Chondrocyte (in vitro differentiated cells): ENCODE measurements around the gene MORN3. TPM values are rescaled to one million over a fixed set of nuclear protein-coding genes. Genes with fewer than 3 reads are reported as not detected.

ENCODE experiments used
- DNase-seq: peaks from one replicate; pipeline ENCODE4 v3.0.0; 2021; ENCODE audit warnings: mixed read lengths, low spot score
- H3K27ac Mint-ChIP-seq: one replicate; pipeline ENCODE4 v1.8.0; 2021; ENCODE audit warnings: mild to moderate bottlenecking, moderate library complexity, mixed read lengths; ENCODE audit not compliant: unreplicated experiment
- H3K27me3 Mint-ChIP-seq: 2 replicates; pipeline ENCODE4 v1.8.0; 2021; ENCODE audit warnings: low read depth, mixed read lengths
- H3K36me3 Mint-ChIP-seq: 2 replicates; pipeline ENCODE4 v1.8.0; 2021; ENCODE audit warnings: low read depth, mixed read lengths
- H3K4me1 Mint-ChIP-seq: 2 replicates; pipeline ENCODE4 v1.8.0; 2021; ENCODE audit warnings: low read depth, mild to moderate bottlenecking, mixed read lengths
- H3K4me3 Mint-ChIP-seq: one replicate; pipeline ENCODE4 v1.8.0; 2021; ENCODE audit warnings: mild to moderate bottlenecking, moderate library complexity, mixed read lengths; ENCODE audit not compliant: unreplicated experiment
- H3K9me3 Mint-ChIP-seq: 2 replicates; pipeline ENCODE4 v1.8.0; 2021; ENCODE audit warnings: low read depth, mixed read lengths
- total RNA-seq: library from RNA; stranded (reverse); gene quantifications from 3 replicates; pipeline ENCODE4 v1.2.1, GENCODE V29; 2021
- TF ChIP-seq, protein P1 (sequence below): fragments of 200-600 bp; sonication (generic); IDR thresholded peaks from 2 replicates; pipeline ENCODE4 v1.5.0; 2021; ENCODE audit warnings: antibody characterized with exemption, mild to moderate bottlenecking, moderate library complexity

MORN3 gene
- total RNA-seq, 1 donor from 2014 or later, result 0.15 TPM

- no peak for DNase-seq
- Mint-ChIP-seq H3K4me1 (no peaks in the 10 kb centered on the region), H3K4me3 (no peak overlapping the region), H3K27me3 (no peaks in the 10 kb centered on the region), H3K36me3 (no peaks in the 10 kb centered on the region), H3K9me3 (no peaks in the 10 kb centered on the region), H3K27ac (no peak overlapping the region)
- TF ChIP-seq, protein P1, sequence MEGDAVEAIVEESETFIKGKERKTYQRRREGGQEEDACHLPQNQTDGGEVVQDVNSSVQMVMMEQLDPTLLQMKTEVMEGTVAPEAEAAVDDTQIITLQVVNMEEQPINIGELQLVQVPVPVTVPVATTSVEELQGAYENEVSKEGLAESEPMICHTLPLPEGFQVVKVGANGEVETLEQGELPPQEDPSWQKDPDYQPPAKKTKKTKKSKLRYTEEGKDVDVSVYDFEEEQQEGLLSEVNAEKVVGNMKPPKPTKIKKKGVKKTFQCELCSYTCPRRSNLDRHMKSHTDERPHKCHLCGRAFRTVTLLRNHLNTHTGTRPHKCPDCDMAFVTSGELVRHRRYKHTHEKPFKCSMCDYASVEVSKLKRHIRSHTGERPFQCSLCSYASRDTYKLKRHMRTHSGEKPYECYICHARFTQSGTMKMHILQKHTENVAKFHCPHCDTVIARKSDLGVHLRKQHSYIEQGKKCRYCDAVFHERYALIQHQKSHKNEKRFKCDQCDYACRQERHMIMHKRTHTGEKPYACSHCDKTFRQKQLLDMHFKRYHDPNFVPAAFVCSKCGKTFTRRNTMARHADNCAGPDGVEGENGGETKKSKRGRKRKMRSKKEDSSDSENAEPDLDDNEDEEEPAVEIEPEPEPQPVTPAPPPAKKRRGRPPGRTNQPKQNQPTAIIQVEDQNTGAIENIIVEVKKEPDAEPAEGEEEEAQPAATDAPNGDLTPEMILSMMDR, result no peak
These were observed 20.1 kb downstream of the MORN3 start for GRCh38 chr12:121649322-121649721.

DNA sequence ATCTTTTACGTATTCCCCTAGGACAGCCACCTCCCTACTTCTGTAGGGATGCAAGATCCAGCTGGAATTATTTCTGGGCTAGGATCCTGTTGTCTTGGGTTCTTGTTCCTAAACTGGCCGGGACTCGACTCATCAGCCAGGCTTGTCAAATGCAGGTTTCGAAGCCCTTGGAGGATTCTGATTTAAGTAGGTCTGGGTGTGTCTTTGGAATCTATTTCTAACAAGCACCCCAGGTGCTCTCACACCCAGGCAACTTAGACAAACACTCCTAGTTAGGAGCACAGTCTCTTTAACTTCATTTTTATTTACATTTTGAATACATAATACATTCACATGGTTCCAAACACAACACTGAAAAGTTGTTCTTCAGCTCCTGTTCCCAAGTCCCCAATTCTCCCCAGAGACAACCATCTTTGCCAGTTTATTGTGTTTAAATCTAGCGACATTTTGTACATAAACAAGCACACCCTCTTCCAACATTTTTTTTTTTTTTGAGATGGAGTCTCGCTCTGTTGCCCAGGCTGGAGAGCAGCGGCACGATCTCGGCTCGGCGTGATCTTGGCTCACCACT lies 20.9 kb downstream of the MORN3 start:
- Mint-ChIP-seq H3K27ac (no peak overlapping the region), H3K4me3 (no peak overlapping the region), H3K36me3 (no peaks in the 10 kb centered on the region)

DNA sequence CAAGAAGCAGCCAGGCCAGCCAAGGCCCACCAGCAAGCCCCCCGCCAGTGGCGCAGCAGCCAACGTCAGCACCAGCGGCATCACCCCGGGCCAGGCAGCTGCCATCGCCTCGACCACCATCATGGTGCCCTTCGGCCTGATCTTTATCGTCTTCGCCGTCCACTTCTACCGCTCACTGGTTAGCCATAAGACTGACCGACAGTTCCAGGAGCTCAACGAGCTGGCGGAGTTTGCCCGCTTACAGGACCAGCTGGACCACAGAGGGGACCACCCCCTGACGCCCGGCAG lies 28.2 kb downstream of the MORN3 start:
- H3K4me3 Mint-ChIP-seq, result no peak overlapping the region
- H3K9me3 Mint-ChIP-seq, result no peaks in the 10 kb centered on the region
- H3K27ac Mint-ChIP-seq, result no peak overlapping the region
- H3K27me3 Mint-ChIP-seq, result no peaks in the 10 kb centered on the region
- no peak for DNase-seq
- no peaks in the 10 kb centered on the region for H3K36me3 Mint-ChIP-seq
- H3K4me1 Mint-ChIP-seq, result no peaks in the 10 kb centered on the region
- TF ChIP-seq, protein P1, result no peak

More for the DNA sequence above, 20.9 kb downstream of the MORN3 start:
- DNase-seq, result no peak
- Mint-ChIP-seq H3K4me1 (no peaks in the 10 kb centered on the region), H3K27me3 (no peaks in the 10 kb centered on the region), H3K9me3 (no peaks in the 10 kb centered on the region)
- TF ChIP-seq, protein P1, result no peak

- DNase-seq, result no peak
- TF ChIP-seq, protein P1, result no peak
- Mint-ChIP-seq H3K27me3 (no peaks in the 10 kb centered on the region), H3K27ac (no peak overlapping the region), H3K9me3 (no peaks in the 10 kb centered on the region), H3K4me1 (no peaks in the 10 kb centered on the region), H3K4me3 (no peak overlapping the region), H3K36me3 (no peaks in the 10 kb centered on the region)
These were observed 30.9 kb downstream of the MORN3 start for GRCh38 chr12:121638298-121639202.

GRCh38 chr12:121637231-121637914 lies 32.1 kb downstream of the MORN3 start:
- H3K4me3 Mint-ChIP-seq, result no peak overlapping the region
- H3K9me3 Mint-ChIP-seq, result no peaks in the 10 kb centered on the region
- H3K36me3 Mint-ChIP-seq, result no peaks in the 10 kb centered on the region

More at GRCh38 chr12:121637231-121637914, 32.1 kb downstream of the MORN3 start:
- H3K27me3 Mint-ChIP-seq, result no peaks in the 10 kb centered on the region
- H3K27ac Mint-ChIP-seq, result no peak overlapping the region
- H3K4me1 Mint-ChIP-seq, result no peaks in the 10 kb centered on the region
- DNase-seq, result no peak
- TF ChIP-seq, protein P1, result no peak
